T-helper 2 cell treated with Interferon-gamma antibody and Interleukin-4, amounts not matched to agents 5 μg/mL and 100 μg/mL, for 36 hours (primary cell): ENCODE results near the gene MINDY1.
A peak's percentile ranks its signal among the peaks of the same experiment; 100 is the strongest.

ENCODE experiments used
- DNase-seq: peaks from one replicate; pipeline ENCODE4 v3.0.0; 2021; ENCODE audit warnings: low spot score
- H3K27ac Mint-ChIP-seq: one replicate; pipeline ENCODE4 v1.8.0; 2021; ENCODE audit warnings: mild to moderate bottlenecking, mixed read lengths
- H3K27me3 Mint-ChIP-seq: one replicate; pipeline ENCODE4 v1.8.0; 2021; ENCODE audit warnings: low read depth, mixed read lengths
- H3K36me3 Mint-ChIP-seq: one replicate; pipeline ENCODE4 v1.8.0; 2021; ENCODE audit warnings: low read depth, mixed read lengths
- H3K4me1 Mint-ChIP-seq: one replicate; pipeline ENCODE4 v1.8.0; 2021; ENCODE audit warnings: low read depth, mixed read lengths
- H3K4me3 Mint-ChIP-seq: one replicate; pipeline ENCODE4 v1.8.0; 2022; ENCODE audit warnings: mild to moderate bottlenecking, moderate library complexity, mixed read lengths
- H3K9me3 Mint-ChIP-seq: one replicate; pipeline ENCODE4 v1.8.0; 2021; ENCODE audit warnings: mixed read lengths

MINDY1 gene

GRCh38 chr1:151006327-151007052, at the start of gene MINDY1:
TSS of gene MINDY1 (minus strand) at chr1:151006902. CDS start at chr1:151002617, 4,285 bp downstream.
- Mint-ChIP-seq H3K36me3 (peaks cover 13% of the 10 kb centered on the region), H3K9me3 (no peaks in the 10 kb centered on the region), H3K4me3 (peak within 1 kb of the TSS; percentile 98), H3K27ac (peak within 1 kb of the TSS; percentile 92), H3K27me3 (no peaks in the 10 kb centered on the region), H3K4me1 (peaks cover 71% of the 10 kb centered on the region)
- DNase-seq: peak; percentile 36

- Mint-ChIP-seq H3K9me3 (no peaks in the 10 kb centered on the region), H3K36me3 (peaks cover 76% of the 10 kb centered on the region), H3K27ac (peak overlapping the region; percentile 94), H3K27me3 (no peaks in the 10 kb centered on the region), H3K4me3 (peak overlapping the region; percentile 93), H3K4me1 (peaks cover 56% of the 10 kb centered on the region)
- DNase-seq: no peak
These were observed 49.4 kb upstream of the MINDY1 start for GRCh38 chr1:151056149-151056548.

GRCh38 chr1:151055581-151055980, 48.9 kb upstream of the MINDY1 start:
- Mint-ChIP-seq H3K4me3 (peak overlapping the region; percentile 93), H3K27me3 (no peaks in the 10 kb centered on the region), H3K9me3 (no peaks in the 10 kb centered on the region), H3K4me1 (peaks cover 50% of the 10 kb centered on the region), H3K27ac (peak overlapping the region; percentile 94), H3K36me3 (peaks cover 80% of the 10 kb centered on the region)
- no peak for DNase-seq

GRCh38 chr1:151054971-151055547, 48.4 kb upstream of the MINDY1 start:
- Mint-ChIP-seq H3K4me1 (peaks cover 45% of the 10 kb centered on the region), H3K27me3 (no peaks in the 10 kb centered on the region), H3K27ac (peak overlapping the region; percentile 94), H3K4me3 (peak overlapping the region; percentile 93), H3K9me3 (no peaks in the 10 kb centered on the region), H3K36me3 (peaks cover 86% of the 10 kb centered on the region)
- no peak for DNase-seq

GRCh38 chr1:151051356-151052009, 44.8 kb upstream of the MINDY1 start:
- Mint-ChIP-seq H3K4me3 (no peak overlapping the region), H3K36me3 (peaks cover 62% of the 10 kb centered on the region), H3K27ac (peak overlapping the region; percentile 35), H3K27me3 (no peaks in the 10 kb centered on the region), H3K9me3 (no peaks in the 10 kb centered on the region), H3K4me1 (peaks cover 51% of the 10 kb centered on the region)
- no peak for DNase-seq

- peaks cover 39% of the 10 kb centered on the region for H3K4me1 Mint-ChIP-seq
- peaks cover 49% of the 10 kb centered on the region for H3K36me3 Mint-ChIP-seq
- peak overlapping the region; percentile 2 for H3K4me3 Mint-ChIP-seq
- H3K9me3 Mint-ChIP-seq: no peaks in the 10 kb centered on the region
- DNase-seq: no peak
- no peaks in the 10 kb centered on the region for H3K27me3 Mint-ChIP-seq
- peak overlapping the region; percentile 35 for H3K27ac Mint-ChIP-seq
These were observed 43.5 kb upstream of the MINDY1 start for GRCh38 chr1:151050051-151050688.

- Mint-ChIP-seq H3K27ac (peak overlapping the region; percentile 41), H3K4me1 (peaks cover 32% of the 10 kb centered on the region), H3K4me3 (no peak overlapping the region), H3K27me3 (no peaks in the 10 kb centered on the region), H3K36me3 (peaks cover 42% of the 10 kb centered on the region), H3K9me3 (no peaks in the 10 kb centered on the region)
- no peak for DNase-seq
These were observed 42.8 kb upstream of the MINDY1 start for GRCh38 chr1:151049458-151049857.

- DNase-seq: no peak
- Mint-ChIP-seq H3K4me3 (peak overlapping the region; percentile 87), H3K4me1 (peaks cover 32% of the 10 kb centered on the region), H3K36me3 (peaks cover 35% of the 10 kb centered on the region), H3K27me3 (no peaks in the 10 kb centered on the region), H3K27ac (peak overlapping the region; percentile 49), H3K9me3 (no peaks in the 10 kb centered on the region)
These were observed 41.9 kb upstream of the MINDY1 start for GRCh38 chr1:151048645-151049032.

- peak; percentile 42 for DNase-seq
- peaks cover 32% of the 10 kb centered on the region for H3K36me3 Mint-ChIP-seq
- H3K4me3 Mint-ChIP-seq: peak overlapping the region; percentile 87
- no peaks in the 10 kb centered on the region for H3K27me3 Mint-ChIP-seq
- peaks cover 34% of the 10 kb centered on the region for H3K4me1 Mint-ChIP-seq
- H3K9me3 Mint-ChIP-seq: no peaks in the 10 kb centered on the region
- H3K27ac Mint-ChIP-seq: peak overlapping the region; percentile 49
These were observed 41.4 kb upstream of the MINDY1 start for GRCh38 chr1:151047925-151048644.

GRCh38 chr1:151047591-151047924, 40.9 kb upstream of the MINDY1 start, which contains the start of gene C1orf56:
TSS of gene C1orf56 (plus strand) at chr1:151047751. CDS start at chr1:151047848, 97 bp downstream.
- H3K9me3 Mint-ChIP-seq: no peaks in the 10 kb centered on the region
- H3K4me3 Mint-ChIP-seq: peak within 1 kb of the TSS; percentile 87
- H3K4me1 Mint-ChIP-seq: peaks cover 33% of the 10 kb centered on the region
- no peaks in the 10 kb centered on the region for H3K27me3 Mint-ChIP-seq
- peak; percentile 50 for DNase-seq
- H3K27ac Mint-ChIP-seq: peak within 1 kb of the TSS; percentile 56
- peaks cover 26% of the 10 kb centered on the region for H3K36me3 Mint-ChIP-seq

- no peak for DNase-seq
These were observed 36.5 kb upstream of the MINDY1 start for GRCh38 chr1:151043163-151043562.

GRCh38 chr1:151039521-151039920, 32.8 kb upstream of the MINDY1 start:
- Mint-ChIP-seq H3K4me1 (peaks cover 2% of the 10 kb centered on the region), H3K27ac (no peak overlapping the region), H3K4me3 (no peak overlapping the region), H3K9me3 (no peaks in the 10 kb centered on the region), H3K27me3 (no peaks in the 10 kb centered on the region), H3K36me3 (peaks cover 10% of the 10 kb centered on the region)
- no peak for DNase-seq

More at GRCh38 chr1:151043163-151043562, 36.5 kb upstream of the MINDY1 start:
- Mint-ChIP-seq H3K36me3 (peaks cover 1% of the 10 kb centered on the region), H3K27me3 (no peaks in the 10 kb centered on the region), H3K4me1 (peaks cover 16% of the 10 kb centered on the region), H3K27ac (no peak overlapping the region), H3K9me3 (no peaks in the 10 kb centered on the region), H3K4me3 (no peak overlapping the region)

GRCh38 chr1:151037032-151037431, 30.3 kb upstream of the MINDY1 start:
- no peak overlapping the region for H3K27ac Mint-ChIP-seq
- H3K4me1 Mint-ChIP-seq: no peaks in the 10 kb centered on the region
- H3K4me3 Mint-ChIP-seq: no peak overlapping the region
- H3K9me3 Mint-ChIP-seq: no peaks in the 10 kb centered on the region
- H3K36me3 Mint-ChIP-seq: peaks cover 15% of the 10 kb centered on the region
- DNase-seq: no peak
- H3K27me3 Mint-ChIP-seq: no peaks in the 10 kb centered on the region
